GM12873 (cell line): ENCODE results near the gene RPL37A.

Experiments
- CTCF ChIP-seq: IDR thresholded peaks from 2 replicates; pipeline ENCODE4 v1.5.1; 2012; ENCODE audit warnings: low read depth, mild to moderate bottlenecking, moderate library complexity, low read length, control low read depth; ENCODE audit not compliant: insufficient read depth; ENCODE audit errors: missing control alignments

Gene RPL37A

GRCh38 chr2:216478791-216479190 is 19.9 kb upstream of the RPL37A start:
- no peak for TF ChIP-seq CTCF

- TF ChIP-seq CTCF: no peak
These were observed 18.4 kb upstream of the RPL37A start for GRCh38 chr2:216480221-216480620.

GRCh38 chr2:216482640-216483039 is 16.0 kb upstream of the RPL37A start:
- no peak for TF ChIP-seq CTCF

GRCh38 chr2:216485237-216485636 is 13.4 kb upstream of the RPL37A start:
- no peak for TF ChIP-seq CTCF

GRCh38 chr2:216485745-216486144 is 12.9 kb upstream of the RPL37A start:
- no peak for TF ChIP-seq CTCF

- TF ChIP-seq CTCF: no peak
These were observed 12.4 kb upstream of the RPL37A start for GRCh38 chr2:216486271-216486670.

- no peak for TF ChIP-seq CTCF
These were observed 11.9 kb upstream of the RPL37A start for GRCh38 chr2:216486708-216487107.
